Neural crest cell (in vitro differentiated cells): ENCODE measurements around the gene RTP5. TPM values are rescaled to one million over a fixed set of nuclear protein-coding genes. Genes with fewer than 3 reads are reported as not detected.
A peak's percentile ranks its signal among the peaks of the same experiment; 100 is the strongest.

Experiments used
- DNase-seq: peaks from one replicate; pipeline ENCODE4 v3.0.0; 2021; ENCODE audit warnings: low read depth, mixed read lengths, low spot score
- H3K27ac Mint-ChIP-seq: one replicate; pipeline ENCODE4 v1.8.0; 2021; ENCODE audit warnings: mild to moderate bottlenecking, mixed read lengths; ENCODE audit not compliant: unreplicated experiment
- H3K27me3 Mint-ChIP-seq: 2 replicates; pipeline ENCODE4 v1.8.0; 2021; ENCODE audit warnings: low read depth, mild to moderate bottlenecking, mixed read lengths
- H3K36me3 Mint-ChIP-seq: 2 replicates; pipeline ENCODE4 v1.8.0; 2021; ENCODE audit warnings: low read depth, mild to moderate bottlenecking, mixed read lengths
- H3K4me1 Mint-ChIP-seq: 2 replicates; pipeline ENCODE4 v1.8.0; 2021; ENCODE audit warnings: mixed read lengths
- H3K4me3 Mint-ChIP-seq: one replicate; pipeline ENCODE4 v1.8.0; 2021; ENCODE audit warnings: mild to moderate bottlenecking, mixed read lengths
- H3K9me3 Mint-ChIP-seq: 2 replicates; pipeline ENCODE4 v1.8.0; 2021; ENCODE audit warnings: mixed read lengths
- CTCF ChIP-seq: fragments of 200-600 bp; sonication (generic); conservative IDR thresholded peaks from 2 replicates; pipeline ENCODE4 v1.5.0; 2021; ENCODE audit warnings: antibody characterized with exemption, mild to moderate bottlenecking
- total RNA-seq: library from RNA; stranded (reverse); gene quantifications from 2 replicates; pipeline ENCODE4 v1.2.1, GENCODE V29; 2021

RTP5 gene
- total RNA-seq, 1 donor from 2014 or later = not detected

- Mint-ChIP-seq H3K27me3 (peaks cover 3% of the 10 kb centered on the region), H3K4me1 (peaks cover 20% of the 10 kb centered on the region), H3K4me3 (no peak overlapping the region), H3K27ac (peak overlapping the region; percentile 43), H3K9me3 (no peaks in the 10 kb centered on the region), H3K36me3 (peaks cover 5% of the 10 kb centered on the region)
- no peak for TF ChIP-seq CTCF
- no peak for DNase-seq
Observed at GRCh38 chr2:241892299-241893137, 23.0 kb downstream of the RTP5 start.

- no peak for DNase-seq
- Mint-ChIP-seq H3K27me3 (peaks cover 3% of the 10 kb centered on the region), H3K4me1 (peaks cover 16% of the 10 kb centered on the region), H3K36me3 (peaks cover 2% of the 10 kb centered on the region), H3K4me3 (no peak overlapping the region), H3K9me3 (no peaks in the 10 kb centered on the region), H3K27ac (no peak overlapping the region)
- no peak for TF ChIP-seq CTCF
Observed at GRCh38 chr2:241893265-241893664, 23.7 kb downstream of the RTP5 start.

- Mint-ChIP-seq H3K27ac (no peak overlapping the region), H3K4me3 (no peak overlapping the region), H3K9me3 (no peaks in the 10 kb centered on the region), H3K4me1 (peaks cover 16% of the 10 kb centered on the region), H3K36me3 (no peaks in the 10 kb centered on the region), H3K27me3 (peaks cover 3% of the 10 kb centered on the region)
- no peak for TF ChIP-seq CTCF
- no peak for DNase-seq
Observed at GRCh38 chr2:241894056-241894641, 24.6 kb downstream of the RTP5 start.

GRCh38 chr2:241894681-241895426 is 25.3 kb downstream of the RTP5 start:
- no peak for DNase-seq
- Mint-ChIP-seq H3K4me1 (peaks cover 19% of the 10 kb centered on the region), H3K27ac (no peak overlapping the region), H3K4me3 (no peak overlapping the region), H3K27me3 (peaks cover 3% of the 10 kb centered on the region), H3K9me3 (no peaks in the 10 kb centered on the region), H3K36me3 (no peaks in the 10 kb centered on the region)
- TF ChIP-seq CTCF = no peak

GRCh38 chr2:241895427-241895711 is 25.8 kb downstream of the RTP5 start:
- H3K4me1 Mint-ChIP-seq = peaks cover 19% of the 10 kb centered on the region
- H3K27me3 Mint-ChIP-seq = peaks cover 3% of the 10 kb centered on the region
- H3K4me3 Mint-ChIP-seq = no peak overlapping the region
- H3K27ac Mint-ChIP-seq = no peak overlapping the region
- no peak for DNase-seq
- no peaks in the 10 kb centered on the region for H3K36me3 Mint-ChIP-seq
- no peak for TF ChIP-seq CTCF
- H3K9me3 Mint-ChIP-seq = no peaks in the 10 kb centered on the region
